Dendritic cell treated with granulocyte-macrophage colony-stimulating factor and Interleukin-4, amounts not matched to agents 40 ng/mL and 50 ng/mL, for 4 days (primary cell): ENCODE results near the gene PHTF2.

Experiments used
- H3K27ac Mint-ChIP-seq: one replicate; pipeline ENCODE4 v1.8.0; 2022; ENCODE audit warnings: mild to moderate bottlenecking, mixed read lengths
- H3K27me3 Mint-ChIP-seq: one replicate; pipeline ENCODE4 v1.8.0; 2022; ENCODE audit warnings: mild to moderate bottlenecking, mixed read lengths
- H3K36me3 Mint-ChIP-seq: one replicate; pipeline ENCODE4 v1.8.0; 2022; ENCODE audit warnings: low read depth, mixed read lengths
- H3K4me1 Mint-ChIP-seq: one replicate; pipeline ENCODE4 v1.8.0; 2022; ENCODE audit warnings: low read depth, mixed read lengths
- H3K4me3 Mint-ChIP-seq: one replicate; pipeline ENCODE4 v1.8.0; 2022; ENCODE audit warnings: mild to moderate bottlenecking, moderate library complexity, mixed read lengths
- H3K9me3 Mint-ChIP-seq: one replicate; pipeline ENCODE4 v1.8.0; 2022; ENCODE audit warnings: mixed read lengths
- intact Hi-C: fragments of 100-400 bp; cut with micrococcal nuclease; formaldehyde crosslinking; loops from one replicate; pipeline ENCODE4 v1.15.0; 2022

The PHTF2 gene

DNA sequence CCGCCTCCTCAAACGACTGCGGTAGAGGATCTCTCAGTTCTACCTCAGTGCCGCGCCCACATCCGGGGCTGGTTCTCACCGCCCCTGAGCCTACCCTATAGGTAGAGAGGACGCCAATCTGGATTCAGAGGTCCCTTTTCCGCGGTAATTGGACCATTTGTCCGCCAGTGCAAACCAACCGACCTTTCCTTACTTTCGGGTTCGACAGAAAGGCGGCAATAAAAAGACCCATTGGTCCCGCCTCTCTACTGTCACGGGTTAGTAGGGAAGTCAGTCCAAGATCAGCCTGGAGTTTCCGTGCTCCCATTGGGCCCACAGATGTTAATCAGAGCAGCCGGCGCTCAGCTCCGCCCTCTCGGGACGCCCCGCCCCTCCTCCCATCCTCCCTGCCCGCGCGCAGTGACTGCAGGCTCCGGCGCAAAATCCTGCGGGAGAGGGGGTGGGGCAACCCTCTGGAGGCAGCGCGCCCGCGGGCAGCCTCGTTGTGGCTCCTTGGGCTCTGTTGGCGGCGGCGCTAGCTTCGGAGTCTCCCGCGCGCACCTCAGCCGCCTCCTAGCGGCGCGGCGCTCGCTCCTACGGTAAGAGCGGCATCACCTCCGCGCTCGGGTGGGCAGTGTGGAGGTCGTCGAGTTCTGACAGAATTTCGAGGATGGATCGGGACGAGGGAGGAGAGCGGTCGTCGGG is at the start of gene PHTF2, which contains the start of gene TMEM60:
Gene PHTF2 (plus strand): TSS at position 380 of the 684 bp plus-strand sequence.
Gene TMEM60 (minus strand): TSS at position 41 of the 684 bp plus-strand sequence. CDS start 4,061 bp downstream, outside the sequence.
- H3K9me3 Mint-ChIP-seq = no peaks in the 10 kb centered on the region
- intact Hi-C loops = loop anchor here (2.0 to 5.0 kb wide), 4 partner anchors 14 to 108 kb away; partner anchors contain the start of gene RSBN1L
- peaks cover 46% of the 10 kb centered on the region for H3K36me3 Mint-ChIP-seq
- H3K27ac Mint-ChIP-seq = peak within 1 kb of the TSS; percentile 97
- peak within 1 kb of the TSS; percentile 98 for H3K4me3 Mint-ChIP-seq
- H3K27me3 Mint-ChIP-seq = no peaks in the 10 kb centered on the region
- peaks cover 67% of the 10 kb centered on the region for H3K4me1 Mint-ChIP-seq

DNA sequence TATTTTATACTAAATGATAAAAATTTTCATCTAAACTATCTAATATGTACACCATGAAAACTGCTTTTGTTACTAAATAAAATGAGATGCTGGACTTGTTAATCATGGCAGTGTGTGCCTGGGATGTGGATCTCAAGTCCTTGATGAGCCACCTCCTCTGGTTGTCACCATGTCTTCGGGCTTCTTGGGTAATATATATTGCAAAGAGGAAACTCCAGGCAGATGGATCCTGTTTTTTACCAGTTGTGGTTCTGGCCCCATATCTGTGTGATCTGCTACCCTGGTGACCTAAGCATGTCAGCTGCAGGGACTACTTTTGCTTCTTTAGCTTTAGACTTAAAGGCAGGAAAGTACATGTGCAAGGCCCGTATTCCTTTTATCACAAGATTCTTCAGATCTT is 46.6 kb upstream of the PHTF2 start:
- intact Hi-C loops = no loop called here
- Mint-ChIP-seq H3K9me3 (no peaks in the 10 kb centered on the region), H3K27ac (peak overlapping the region; percentile 48), H3K27me3 (no peaks in the 10 kb centered on the region), H3K4me1 (peaks cover 18% of the 10 kb centered on the region), H3K36me3 (peaks cover 37% of the 10 kb centered on the region), H3K4me3 (no peak overlapping the region)

DNA sequence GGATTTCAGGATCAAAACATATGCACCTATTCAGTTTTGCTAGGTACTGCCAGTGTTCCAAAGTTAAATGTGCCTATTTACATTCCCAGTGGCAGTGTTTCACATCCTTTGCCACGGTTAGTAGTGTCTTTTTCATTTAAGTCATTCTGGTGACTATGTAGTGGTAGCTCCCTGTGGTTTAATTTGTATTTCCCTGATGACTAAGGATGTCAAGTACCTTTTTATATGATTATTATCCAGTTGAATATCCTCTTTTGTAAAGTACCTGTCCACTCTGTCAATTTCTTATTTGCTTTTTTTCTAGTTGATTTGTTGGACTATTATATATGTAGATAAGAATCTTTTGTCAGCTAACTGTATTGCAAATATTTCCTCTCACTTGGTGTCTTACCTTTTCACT is 45.4 kb upstream of the PHTF2 start:
- peaks cover 37% of the 10 kb centered on the region for H3K36me3 Mint-ChIP-seq
- peaks cover 18% of the 10 kb centered on the region for H3K4me1 Mint-ChIP-seq
- no peaks in the 10 kb centered on the region for H3K27me3 Mint-ChIP-seq
- no peak overlapping the region for H3K4me3 Mint-ChIP-seq
- intact Hi-C loops = no loop called here
- H3K9me3 Mint-ChIP-seq = no peaks in the 10 kb centered on the region
- no peak overlapping the region for H3K27ac Mint-ChIP-seq

DNA sequence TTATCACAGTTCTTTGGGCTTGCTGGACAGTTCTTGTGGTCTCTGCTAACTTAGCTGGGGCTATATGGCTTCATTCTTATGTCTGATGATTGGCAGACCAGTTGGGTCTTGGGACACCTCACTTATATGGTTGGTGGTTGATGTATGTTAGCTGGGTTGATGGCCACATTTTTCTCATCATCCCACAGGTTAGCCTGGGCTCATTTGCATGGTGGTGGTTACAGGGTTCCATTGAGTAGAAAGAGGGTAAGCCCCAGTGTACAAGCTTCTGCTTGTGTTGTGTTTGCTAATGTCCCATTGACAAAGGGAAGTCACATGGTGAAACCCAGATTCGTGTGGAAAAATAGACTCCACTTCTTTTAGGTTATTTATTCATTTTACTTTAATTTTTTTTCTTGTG is 41.0 kb upstream of the PHTF2 start:
- peaks cover 15% of the 10 kb centered on the region for H3K4me1 Mint-ChIP-seq
- no peaks in the 10 kb centered on the region for H3K9me3 Mint-ChIP-seq
- H3K36me3 Mint-ChIP-seq = peaks cover 14% of the 10 kb centered on the region
- H3K27ac Mint-ChIP-seq = no peak overlapping the region
- no peaks in the 10 kb centered on the region for H3K27me3 Mint-ChIP-seq
- intact Hi-C loops = loop anchor here (5.0 kb wide), 1 partner anchor 60 kb away; the partner anchor contains the start of gene RSBN1L
- no peak overlapping the region for H3K4me3 Mint-ChIP-seq

DNA sequence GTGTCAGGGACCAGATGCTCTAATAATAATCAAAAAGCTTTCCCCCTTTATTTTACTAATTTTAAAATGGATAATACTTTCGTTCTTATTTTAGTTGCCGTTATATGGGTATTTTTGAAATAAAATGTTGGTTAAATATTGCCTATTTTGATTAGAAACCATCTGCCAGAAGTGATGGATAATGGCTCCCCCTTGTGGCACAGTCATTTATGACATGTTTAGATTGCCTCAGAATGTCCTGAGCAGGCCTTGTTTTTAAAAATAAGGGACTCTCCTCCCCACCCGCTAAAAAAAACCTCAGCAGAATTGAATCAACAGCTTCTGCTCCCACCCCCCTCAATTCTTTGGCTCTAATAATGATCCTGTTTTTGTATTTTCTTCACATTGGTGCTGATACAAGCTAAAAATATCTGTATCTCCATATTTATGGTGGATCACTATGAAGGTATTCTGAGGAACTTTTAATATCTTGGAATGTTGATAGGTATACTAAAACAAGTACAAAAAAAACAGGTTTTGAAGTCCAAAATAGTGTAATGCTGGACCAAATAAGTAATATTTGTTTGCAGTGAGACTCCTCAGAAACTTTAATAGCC is 39.2 kb upstream of the PHTF2 start:
- Mint-ChIP-seq H3K4me3 (no peak overlapping the region), H3K27me3 (no peaks in the 10 kb centered on the region), H3K9me3 (no peaks in the 10 kb centered on the region), H3K4me1 (peaks cover 6% of the 10 kb centered on the region), H3K27ac (no peak overlapping the region), H3K36me3 (peaks cover 13% of the 10 kb centered on the region)
- intact Hi-C loops = loop anchor here (1.0 to 5.0 kb wide), 2 partner anchors 62 to 108 kb away; partner anchors contain the start of gene RSBN1L

DNA sequence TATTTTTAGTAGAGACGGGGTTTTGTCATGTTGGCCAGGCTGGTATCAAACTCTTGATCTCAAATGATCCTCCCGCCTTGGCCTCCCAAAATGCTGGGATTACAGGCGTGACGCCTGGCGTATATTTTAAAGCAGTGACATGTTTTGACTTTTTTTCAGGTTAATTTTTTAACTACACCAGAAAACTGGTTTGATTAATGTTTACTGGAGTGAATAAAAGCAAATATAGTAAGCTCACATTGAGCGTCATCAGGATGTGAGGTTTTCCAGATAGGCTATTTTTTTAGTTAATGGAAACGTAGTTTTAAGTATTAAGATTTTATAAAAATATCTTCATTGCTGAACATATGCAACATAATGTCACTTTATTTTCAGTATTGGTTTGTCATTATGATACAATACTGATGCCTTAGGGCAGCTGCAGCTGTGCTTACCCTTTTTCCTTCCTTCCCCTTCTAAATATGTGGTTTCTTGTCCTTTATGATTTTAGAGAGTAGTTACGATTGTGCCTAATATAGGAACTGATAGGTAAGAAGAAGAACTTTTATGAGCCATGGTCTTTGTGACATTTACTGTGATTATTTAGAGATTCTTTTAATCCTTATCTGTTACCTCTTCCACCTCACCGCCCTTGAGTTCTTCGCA is 37.6 kb upstream of the PHTF2 start:
- intact Hi-C loops = no loop called here
- Mint-ChIP-seq H3K4me3 (no peak overlapping the region), H3K27ac (no peak overlapping the region), H3K36me3 (peaks cover 15% of the 10 kb centered on the region), H3K4me1 (peaks cover 16% of the 10 kb centered on the region), H3K27me3 (no peaks in the 10 kb centered on the region), H3K9me3 (no peaks in the 10 kb centered on the region)

DNA sequence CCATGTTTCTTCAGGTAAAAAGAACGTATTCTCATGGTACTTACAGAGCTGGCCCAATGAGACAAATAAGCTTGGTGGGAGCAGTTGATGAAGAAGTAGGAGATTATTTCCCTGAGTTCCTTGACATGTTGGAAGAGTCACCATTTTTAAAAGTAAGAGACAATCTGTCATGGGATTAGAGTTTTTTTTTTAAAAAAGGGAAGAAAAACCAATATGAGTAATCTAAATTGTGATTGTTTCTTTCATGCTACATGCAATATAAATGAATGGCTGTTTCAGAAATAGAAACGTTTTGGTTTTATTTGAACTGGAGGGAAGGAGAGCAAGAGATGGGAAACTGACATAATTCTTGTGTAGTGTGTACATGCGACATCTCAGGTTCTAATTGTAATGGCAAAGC is 33.1 kb upstream of the PHTF2 start:
- H3K36me3 Mint-ChIP-seq = peaks cover 53% of the 10 kb centered on the region
- H3K27ac Mint-ChIP-seq = no peak overlapping the region
- no peaks in the 10 kb centered on the region for H3K27me3 Mint-ChIP-seq
- no peaks in the 10 kb centered on the region for H3K9me3 Mint-ChIP-seq
- peaks cover 25% of the 10 kb centered on the region for H3K4me1 Mint-ChIP-seq
- intact Hi-C loops = no loop called here
- no peak overlapping the region for H3K4me3 Mint-ChIP-seq

DNA sequence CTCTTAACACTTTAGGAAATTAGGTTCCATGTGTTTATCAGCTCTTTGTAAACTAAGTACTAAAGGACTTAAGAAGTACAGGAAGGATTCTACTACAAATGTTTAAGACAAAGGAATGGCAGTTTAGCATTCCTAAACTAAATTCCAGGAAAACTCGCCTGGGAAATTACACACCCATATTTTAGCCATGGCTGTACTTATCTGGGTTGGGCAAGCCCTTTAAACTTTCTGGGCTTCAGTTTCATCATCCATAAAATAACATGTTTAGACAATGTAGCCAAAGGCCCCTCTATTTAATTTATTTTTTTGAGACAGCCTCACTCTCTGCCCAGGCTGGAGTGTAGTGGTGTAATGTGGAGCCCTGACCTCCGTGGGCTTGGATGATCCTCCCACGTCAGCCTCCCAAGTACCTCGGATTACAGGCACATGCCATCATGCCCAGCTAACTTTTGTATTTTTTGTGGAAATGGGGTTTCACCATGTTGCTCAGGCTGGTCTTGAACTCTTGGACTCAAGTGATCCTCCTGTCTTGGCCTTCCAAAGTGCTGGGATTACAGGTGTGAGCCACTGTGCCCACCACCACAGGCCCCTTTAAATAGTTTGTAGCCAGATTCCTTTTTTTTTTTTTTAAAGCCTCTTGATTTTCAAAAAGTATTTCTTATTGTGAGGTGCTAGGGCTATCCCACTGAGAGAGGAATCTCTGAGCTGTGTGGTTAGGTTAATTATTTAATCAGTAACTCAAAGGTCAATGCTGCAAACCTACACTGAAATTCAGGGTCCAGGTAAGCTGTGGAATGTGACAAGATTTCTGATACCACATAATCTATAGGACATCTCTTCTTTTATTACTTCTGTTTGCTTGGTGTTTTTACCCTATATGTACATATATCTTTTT is 32.4 kb upstream of the PHTF2 start:
- Mint-ChIP-seq H3K36me3 (peaks cover 60% of the 10 kb centered on the region), H3K27me3 (no peaks in the 10 kb centered on the region), H3K4me1 (peaks cover 23% of the 10 kb centered on the region), H3K27ac (no peak overlapping the region), H3K4me3 (no peak overlapping the region), H3K9me3 (no peaks in the 10 kb centered on the region)
- intact Hi-C loops = no loop called here

DNA sequence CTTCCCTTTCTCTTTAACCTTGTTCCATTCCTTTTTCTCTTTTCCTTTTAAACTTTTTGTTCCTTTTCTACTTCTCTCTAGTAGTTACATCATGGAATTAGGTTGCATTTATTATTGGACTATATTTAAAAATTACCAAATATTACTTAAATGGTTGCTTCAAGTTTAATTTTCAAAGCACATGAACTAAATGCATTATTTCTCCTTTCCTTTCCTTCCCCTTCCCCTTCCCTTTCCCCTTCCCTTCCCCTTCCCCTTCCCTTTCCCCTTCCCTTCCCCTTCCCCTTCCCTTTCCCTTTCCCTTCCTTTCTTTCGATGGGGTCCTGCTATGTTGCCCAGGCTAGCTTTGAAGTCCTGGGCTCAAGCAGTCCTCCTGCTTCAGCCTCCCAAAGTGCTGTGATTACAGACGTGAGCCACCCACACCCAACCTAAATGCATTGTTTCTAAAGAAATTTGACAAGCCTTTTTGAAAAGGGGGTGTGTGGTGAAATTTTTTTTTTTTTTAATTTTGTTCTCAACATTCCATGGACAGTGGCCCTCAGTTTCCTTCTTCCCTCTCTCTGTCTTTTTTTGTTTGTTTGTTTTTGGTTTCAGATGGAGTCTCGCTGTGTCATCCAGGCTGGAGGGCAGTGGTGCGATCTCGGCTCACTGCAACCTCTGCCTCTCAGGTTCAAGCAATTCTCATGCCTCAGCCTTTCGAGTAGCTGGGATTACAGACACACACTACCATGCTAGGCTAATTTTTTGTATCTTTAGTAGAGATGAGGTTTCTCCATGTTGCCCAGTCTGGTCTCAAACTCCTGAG is 31.6 kb upstream of the PHTF2 start:
- H3K36me3 Mint-ChIP-seq = peaks cover 67% of the 10 kb centered on the region
- H3K4me1 Mint-ChIP-seq = peaks cover 21% of the 10 kb centered on the region
- intact Hi-C loops = no loop called here
- H3K27me3 Mint-ChIP-seq = no peaks in the 10 kb centered on the region
- peak overlapping the region; percentile 26 for H3K27ac Mint-ChIP-seq
- H3K9me3 Mint-ChIP-seq = no peaks in the 10 kb centered on the region
- H3K4me3 Mint-ChIP-seq = no peak overlapping the region

DNA sequence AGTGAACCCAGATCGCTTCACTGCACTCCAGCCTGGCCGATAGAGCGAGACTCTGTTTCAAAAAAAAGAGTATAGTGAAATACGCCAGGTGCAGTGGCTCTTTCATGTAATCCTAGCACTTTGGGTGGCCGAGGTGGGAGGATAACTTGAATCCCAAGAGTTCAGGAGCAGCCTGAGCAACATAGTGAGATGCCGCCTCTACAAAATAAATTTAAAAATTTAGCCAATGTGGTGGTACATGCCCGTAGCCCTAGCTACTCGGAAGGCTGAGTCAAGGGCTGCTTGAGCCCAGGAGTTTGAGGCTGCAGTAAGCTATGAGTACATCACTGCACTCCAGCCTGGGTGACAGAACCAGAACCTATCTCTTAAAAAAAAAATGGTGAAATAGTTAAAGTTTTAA is 28.3 kb upstream of the PHTF2 start:
- no peaks in the 10 kb centered on the region for H3K9me3 Mint-ChIP-seq
- H3K4me3 Mint-ChIP-seq = no peak overlapping the region
- intact Hi-C loops = no loop called here
- H3K36me3 Mint-ChIP-seq = peaks cover 89% of the 10 kb centered on the region
- no peak overlapping the region for H3K27ac Mint-ChIP-seq
- H3K27me3 Mint-ChIP-seq = no peaks in the 10 kb centered on the region
- peaks cover 15% of the 10 kb centered on the region for H3K4me1 Mint-ChIP-seq

DNA sequence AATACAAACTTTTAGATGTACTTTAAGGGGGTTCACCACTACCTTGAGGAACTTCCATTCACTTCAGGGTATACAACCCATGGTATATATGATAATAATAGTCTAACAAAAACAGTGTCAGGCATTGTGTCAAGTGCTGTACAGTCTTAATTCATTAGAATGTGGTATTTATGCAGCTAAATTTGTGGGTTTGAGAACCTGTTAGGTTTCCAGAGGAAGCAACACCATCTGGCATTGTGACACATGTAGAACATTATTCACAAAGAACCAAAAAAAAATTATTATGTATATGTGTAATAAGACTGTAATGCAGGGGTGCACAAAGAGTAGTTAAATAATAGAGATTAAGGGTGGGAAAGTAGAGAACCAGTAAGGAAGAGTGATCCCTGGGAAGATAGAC is 26.7 kb upstream of the PHTF2 start:
- intact Hi-C loops = no loop called here
- H3K4me3 Mint-ChIP-seq = no peak overlapping the region
- no peak overlapping the region for H3K27ac Mint-ChIP-seq
- no peaks in the 10 kb centered on the region for H3K9me3 Mint-ChIP-seq
- H3K4me1 Mint-ChIP-seq = peaks cover 6% of the 10 kb centered on the region
- no peaks in the 10 kb centered on the region for H3K27me3 Mint-ChIP-seq
- H3K36me3 Mint-ChIP-seq = peaks cover 89% of the 10 kb centered on the region

DNA sequence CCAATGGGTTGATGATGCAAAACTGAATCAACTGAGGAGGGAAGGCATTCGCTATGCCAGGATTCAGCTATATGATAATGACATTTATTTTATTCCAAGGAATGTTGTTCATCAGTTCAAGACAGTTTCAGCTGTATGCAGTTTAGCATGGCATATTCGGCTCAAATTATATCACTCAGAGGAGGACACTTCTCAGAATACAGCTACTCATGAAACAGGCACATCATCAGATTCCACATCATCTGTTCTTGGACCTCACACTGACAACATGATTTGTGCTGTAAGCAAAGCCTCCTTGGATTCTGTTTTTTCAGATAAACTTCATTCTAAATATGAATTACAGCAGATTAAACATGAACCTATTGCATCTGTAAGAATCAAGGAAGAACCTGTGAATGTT is 20.0 kb upstream of the PHTF2 start:
- Mint-ChIP-seq H3K4me1 (peaks cover 2% of the 10 kb centered on the region), H3K27ac (no peak overlapping the region), H3K27me3 (no peaks in the 10 kb centered on the region)

DNA sequence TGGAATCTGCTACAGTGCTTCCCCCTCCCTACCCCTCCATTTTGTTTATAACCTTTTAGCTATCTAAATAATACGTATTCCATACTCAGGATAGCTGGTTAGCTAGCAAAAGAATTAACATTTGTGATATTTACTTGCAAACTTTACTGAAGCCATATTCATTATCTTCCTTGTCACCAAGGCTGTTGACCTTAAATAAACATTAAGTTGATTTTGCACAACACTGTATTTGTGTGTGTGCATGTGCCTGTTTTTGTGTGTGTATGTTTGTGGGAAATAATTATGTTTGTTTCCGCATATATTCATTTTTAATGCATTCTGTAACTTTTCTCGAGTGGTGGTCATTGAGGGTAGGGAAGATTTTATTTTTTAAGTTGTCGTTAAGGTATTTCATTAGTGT is 16.2 kb upstream of the PHTF2 start:
- H3K4me1 Mint-ChIP-seq = peaks cover 21% of the 10 kb centered on the region
- intact Hi-C loops = no loop called here
- H3K9me3 Mint-ChIP-seq = no peaks in the 10 kb centered on the region
- H3K27ac Mint-ChIP-seq = no peak overlapping the region
- no peak overlapping the region for H3K4me3 Mint-ChIP-seq
- peaks cover 53% of the 10 kb centered on the region for H3K36me3 Mint-ChIP-seq
- no peaks in the 10 kb centered on the region for H3K27me3 Mint-ChIP-seq

More for the DNA sequence above, 20.0 kb upstream of the PHTF2 start:
- Mint-ChIP-seq H3K4me3 (no peak overlapping the region), H3K9me3 (no peaks in the 10 kb centered on the region), H3K36me3 (peaks cover 78% of the 10 kb centered on the region)
- intact Hi-C loops = no loop called here
